Smooth muscle cell (in vitro differentiated cells): Measurements from ENCODE around the gene FMNL2. TPM values are rescaled to one million over a fixed set of nuclear protein-coding genes. Genes with fewer than 3 reads are reported as not detected.
A peak's percentile ranks its signal among the peaks of the same experiment; 100 is the strongest.

Experiments used
- DNase-seq: peaks from one replicate; lab custom pipeline; 2025; ENCODE audit not compliant: unreplicated experiment; lab: John Stamatoyannopoulos, UW
- H2AFZ ChIP-seq: fragments of 200-600 bp; sonication (generic); 2 replicates; pipeline ENCODE4 v1.6.0; 2016; ENCODE audit warnings: antibody characterized with exemption, low read depth, mild to moderate bottlenecking
- H3F3A ChIP-seq: fragments of 200-600 bp; sonication (generic); 2 replicates; pipeline ENCODE4 v1.6.0; 2017; ENCODE audit warnings: antibody characterized with exemption, low read depth
- H3K27ac ChIP-seq: fragments of 200-600 bp; sonication (generic); 2 replicates; pipeline ENCODE4 v1.5.1; 2016; ENCODE audit warnings: low read depth, mild to moderate bottlenecking
- H3K27me3 ChIP-seq: fragments of 200-600 bp; sonication (generic); 2 replicates; pipeline ENCODE4 v1.6.1; 2016; ENCODE audit warnings: low read depth, mild to moderate bottlenecking
- H3K36me3 ChIP-seq: fragments of 200-600 bp; sonication (generic); 2 replicates; pipeline ENCODE4 v1.5.1; 2016; ENCODE audit warnings: low read depth
- H3K4me1 ChIP-seq: fragments of 200-600 bp; sonication (generic); 2 replicates; pipeline ENCODE4 v1.5.1; 2016; ENCODE audit warnings: low read depth
- H3K4me2 ChIP-seq: fragments of 200-600 bp; sonication (generic); 2 replicates; pipeline ENCODE4 v1.6.0; 2016; ENCODE audit warnings: mild to moderate bottlenecking
- H3K4me3 ChIP-seq: fragments of 200-600 bp; sonication (generic); 2 replicates; pipeline ENCODE4 v1.5.1; 2016; ENCODE audit warnings: mild to moderate bottlenecking
- H3K79me2 ChIP-seq: fragments of 200-600 bp; sonication (generic); 2 replicates; pipeline ENCODE4 v1.6.0; 2016; ENCODE audit warnings: low read depth, mild to moderate bottlenecking
- H3K9ac ChIP-seq: fragments of 200-600 bp; sonication (generic); 2 replicates; pipeline ENCODE4 v1.6.0; 2016; ENCODE audit warnings: low read depth
- H3K9me3 ChIP-seq: fragments of 200-600 bp; sonication (generic); replicated peaks from 2 replicates; pipeline ENCODE4 v1.5.1; 2016; ENCODE audit warnings: low read depth
- H4K20me1 ChIP-seq: fragments of 200-600 bp; sonication (generic); 2 replicates; pipeline ENCODE4 v1.6.0; 2016; ENCODE audit warnings: low read depth
- CTCF ChIP-seq: fragments of 200-600 bp; sonication (generic); IDR thresholded peaks from 2 replicates; pipeline ENCODE4 v1.5.1; 2017; ENCODE audit warnings: borderline replicate concordance, mild to moderate bottlenecking, antibody characterized with exemption; ENCODE audit not compliant: insufficient read depth, poor library complexity, severe bottlenecking
- WGBS: methylation state at CpG from one replicate; pipeline ENCODE4 v1.1.7; 2016; ENCODE audit warnings: low lambda C conversion rate; 5-methylcytosine and 5-hydroxymethylcytosine counted together
- polyA plus RNA-seq: library from polyadenylated mRNA; unstranded; fragments of >200 nt; fragmentation: Nextera tagmentation; extraction: Ambion mirVana; gene quantifications from 2 replicates; pipeline ENCODE4 v1.2.1, GENCODE V29; 2016
- total RNA-seq: library from RNA; depleted of rRNA; stranded (reverse); fragments of >200 nt; gene quantifications from 2 replicates; pipeline ENCODE4 v1.2.3, GENCODE V29; 2014

FMNL2 gene
- total and polyA plus RNA-seq, 2 experiments from 2014 or later, result 7.4 to 37.3 TPM

- peak overlapping the region; percentile 42 for H3K27ac ChIP-seq
- WGBS, result 67% methylated on average over 5 of the region's 5 CpGs
- DNase-seq, result no peak
- H3K4me1 ChIP-seq, result peaks cover 8% of the 10 kb centered on the region
- H3K79me2 ChIP-seq, result peaks cover 68% of the 10 kb centered on the region
- H3K27me3 ChIP-seq, result no peaks in the 10 kb centered on the region
- H3F3A ChIP-seq, result peaks cover 5% of the 10 kb centered on the region
- H3K9me3 ChIP-seq, result no peaks in the 10 kb centered on the region
- no peak overlapping the region for H3K9ac ChIP-seq
- no peaks in the 10 kb centered on the region for H3K36me3 ChIP-seq
- TF ChIP-seq CTCF, result no peak
- no peak overlapping the region for H3K4me3 ChIP-seq
- H4K20me1 ChIP-seq, result no peaks in the 10 kb centered on the region
- peak overlapping the region; percentile 18 for H3K4me2 ChIP-seq
- H2AFZ ChIP-seq, result no peak overlapping the region
These were observed 147.1 kb downstream of the FMNL2 start for GRCh38 chr2:152481881-152482583.

- H3K27ac ChIP-seq, result peak overlapping the region; percentile 30
- no peak for DNase-seq
- TF ChIP-seq CTCF, result no peak
These were observed 148.5 kb downstream of the FMNL2 start for GRCh38 chr2:152483276-152484063.

GRCh38 chr2:152485954-152486736, 151.2 kb downstream of the FMNL2 start:
- Histone ChIP-seq H3K27ac (peak overlapping the region; percentile 5), H3K9ac (no peak overlapping the region), H3K79me2 (peaks cover 81% of the 10 kb centered on the region), H3K36me3 (no peaks in the 10 kb centered on the region), H3K27me3 (no peaks in the 10 kb centered on the region), H3K9me3 (no peaks in the 10 kb centered on the region), H3F3A (no peaks in the 10 kb centered on the region), H3K4me1 (peaks cover 21% of the 10 kb centered on the region), H3K4me3 (no peak overlapping the region), H3K4me2 (peak overlapping the region; percentile 22), H2AFZ (no peak overlapping the region), H4K20me1 (peaks cover 15% of the 10 kb centered on the region)
- TF ChIP-seq CTCF, result no peak
- DNase-seq, result no peak
- WGBS, result 59% methylated on average over 8 of the region's 8 CpGs

More at GRCh38 chr2:152483276-152484063, 148.5 kb downstream of the FMNL2 start:
- Histone ChIP-seq H3F3A (no peaks in the 10 kb centered on the region), H3K27me3 (no peaks in the 10 kb centered on the region), H3K36me3 (no peaks in the 10 kb centered on the region), H3K4me1 (peaks cover 8% of the 10 kb centered on the region), H3K9me3 (no peaks in the 10 kb centered on the region), H3K9ac (no peak overlapping the region), H3K4me2 (no peak overlapping the region), H2AFZ (no peak overlapping the region), H3K79me2 (peaks cover 78% of the 10 kb centered on the region), H4K20me1 (peaks cover under 1% of the 10 kb centered on the region), H3K4me3 (no peak overlapping the region)
- 92% methylated on average over 4 of the region's 4 CpGs for WGBS
